ENCODE measurements around the gene SMC1B.

The SMC1B gene

DNA sequence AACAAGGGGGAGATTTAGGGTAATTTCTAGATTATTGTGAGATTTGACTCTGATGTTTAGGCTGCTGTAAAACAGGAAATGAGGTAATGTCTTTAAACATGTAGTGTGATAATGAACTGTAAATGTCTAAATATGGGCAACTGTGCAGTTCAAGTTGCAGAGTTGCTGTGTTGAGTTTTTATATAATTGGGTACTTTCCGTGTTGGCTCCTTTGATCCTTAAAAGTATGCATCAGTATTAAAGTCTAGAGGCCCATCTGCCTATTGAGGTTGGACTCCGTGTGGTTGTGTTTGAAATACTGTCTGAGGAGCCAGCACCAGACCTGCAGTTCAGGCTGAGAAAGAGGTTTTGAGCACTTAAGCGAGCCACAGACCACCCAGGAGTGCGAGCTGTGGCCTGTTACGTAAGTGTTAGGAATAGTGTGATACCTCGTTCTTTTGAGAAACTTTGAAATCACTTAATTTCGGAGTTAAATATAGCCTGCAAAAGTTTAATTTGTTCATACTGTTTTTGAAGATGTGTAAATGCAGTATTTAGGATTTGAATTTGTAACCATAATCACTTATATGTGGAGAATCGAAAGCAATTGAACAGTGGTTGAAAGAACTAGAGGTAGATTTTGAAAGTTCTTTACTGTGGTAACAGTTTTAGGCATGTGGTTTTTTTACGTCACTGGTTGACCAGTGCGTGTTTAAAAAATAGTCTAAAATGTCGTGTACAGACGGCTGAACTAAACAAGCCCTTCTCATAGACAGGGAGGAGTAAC, 94.7 kb downstream of the SMC1B start:
- peak; percentile 42 for DNase-seq

DNA sequence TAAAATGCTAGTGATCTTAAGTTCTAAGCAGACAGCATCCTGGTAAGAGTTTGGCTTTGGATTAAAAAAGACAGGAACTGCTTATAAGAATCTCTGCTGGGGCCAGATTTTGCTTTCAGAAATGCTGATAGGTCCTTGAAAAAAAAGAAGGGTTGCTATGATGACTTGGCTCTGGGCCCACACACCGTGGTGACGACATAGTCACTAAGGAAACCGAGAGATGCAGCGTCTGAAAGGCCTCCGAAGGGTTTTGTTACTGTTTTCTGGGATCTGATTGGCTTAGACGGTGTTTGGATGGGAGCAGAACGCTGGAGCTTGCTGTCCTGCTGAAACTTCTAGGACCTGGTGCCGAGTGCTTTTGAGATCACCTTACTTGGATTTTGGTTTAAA, 95.2 kb downstream of the SMC1B start:
- DNase-seq = peak; percentile 86

DNA sequence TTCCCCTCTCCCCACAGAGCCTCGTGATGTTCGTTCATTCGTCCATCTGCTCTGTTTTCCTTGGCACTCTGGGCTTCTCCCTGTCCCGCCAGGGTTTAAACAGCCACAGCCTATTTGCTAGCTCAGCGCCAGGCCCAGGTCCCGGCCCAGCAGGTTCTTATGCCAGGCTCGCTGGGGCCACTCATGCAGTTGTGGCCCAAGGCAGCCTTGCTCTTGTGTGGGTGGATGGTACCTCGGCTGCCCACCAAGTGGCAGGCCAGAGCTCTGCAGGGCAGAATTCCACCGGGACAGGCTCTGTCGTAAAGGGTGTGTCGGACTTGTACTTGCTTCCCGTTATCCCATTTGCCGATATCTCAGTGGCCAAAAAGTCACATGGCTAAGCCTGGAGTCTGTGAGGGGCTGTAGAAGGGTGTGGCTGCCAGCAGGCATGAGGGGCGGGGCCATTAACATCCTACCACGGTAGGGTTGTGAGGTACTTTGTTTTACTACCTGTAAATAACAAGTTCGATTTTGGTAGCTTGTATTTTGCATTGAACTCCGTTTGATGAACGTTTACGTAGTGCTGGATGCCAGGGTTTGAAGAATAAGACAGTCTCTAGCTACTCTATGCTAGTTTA, 95.7 kb downstream of the SMC1B start:
- DNase-seq = peak; percentile 51

DNA sequence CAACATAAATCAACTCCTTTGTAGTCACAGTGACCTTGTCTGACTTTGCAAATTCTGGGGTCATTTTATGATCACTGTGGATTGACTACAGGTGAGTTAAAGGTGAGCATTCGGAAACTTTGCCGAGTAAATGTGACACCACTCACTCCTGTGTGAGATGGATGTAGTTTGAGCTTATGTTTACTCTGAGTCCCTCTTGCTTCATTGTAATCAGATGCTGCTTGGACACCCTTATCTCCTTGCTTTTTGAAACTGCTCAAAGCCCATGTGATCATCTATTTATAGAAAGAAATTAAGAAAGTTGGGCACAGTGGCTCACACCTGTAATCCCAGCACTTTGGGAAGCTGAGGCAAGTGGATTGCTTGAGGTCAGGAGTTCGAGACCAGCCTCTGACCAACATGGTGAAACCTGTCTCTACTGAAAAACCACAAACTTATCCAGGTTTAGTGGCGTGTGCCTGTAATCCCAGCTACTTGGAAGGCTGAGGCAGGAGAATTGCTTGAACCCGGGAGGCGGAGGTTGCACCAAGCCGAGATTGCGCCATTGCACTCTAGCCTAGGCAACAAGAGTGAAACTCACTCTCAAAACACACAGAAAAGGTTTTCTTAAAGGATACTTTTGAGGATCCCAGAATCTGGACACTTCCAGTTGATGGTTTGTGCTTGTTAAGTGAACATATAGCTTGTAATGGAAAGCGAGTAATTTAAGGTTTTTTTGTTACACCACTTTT, 96.4 kb downstream of the SMC1B start:
- DNase-seq = no peak

DNA sequence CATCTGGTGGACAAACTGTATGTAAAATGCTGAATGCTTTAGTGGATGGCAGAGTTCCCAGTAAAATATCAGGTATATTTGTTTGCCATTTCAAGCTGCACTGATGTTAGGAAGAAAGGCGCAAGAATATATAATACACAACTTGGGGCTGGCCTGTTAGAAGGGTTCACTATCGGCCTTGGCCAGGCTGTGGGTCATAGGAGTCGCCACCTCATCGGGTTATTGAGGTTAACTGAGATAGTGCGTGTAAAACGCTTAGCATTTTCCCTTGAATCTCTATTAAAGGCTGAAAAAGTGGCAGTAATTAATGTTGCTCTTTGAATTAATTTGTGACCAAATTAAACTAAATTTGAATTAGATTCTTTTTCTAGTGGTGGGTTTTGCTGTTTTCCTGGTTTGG, 98.6 kb downstream of the SMC1B start:
- DNase-seq = no peak

DNA sequence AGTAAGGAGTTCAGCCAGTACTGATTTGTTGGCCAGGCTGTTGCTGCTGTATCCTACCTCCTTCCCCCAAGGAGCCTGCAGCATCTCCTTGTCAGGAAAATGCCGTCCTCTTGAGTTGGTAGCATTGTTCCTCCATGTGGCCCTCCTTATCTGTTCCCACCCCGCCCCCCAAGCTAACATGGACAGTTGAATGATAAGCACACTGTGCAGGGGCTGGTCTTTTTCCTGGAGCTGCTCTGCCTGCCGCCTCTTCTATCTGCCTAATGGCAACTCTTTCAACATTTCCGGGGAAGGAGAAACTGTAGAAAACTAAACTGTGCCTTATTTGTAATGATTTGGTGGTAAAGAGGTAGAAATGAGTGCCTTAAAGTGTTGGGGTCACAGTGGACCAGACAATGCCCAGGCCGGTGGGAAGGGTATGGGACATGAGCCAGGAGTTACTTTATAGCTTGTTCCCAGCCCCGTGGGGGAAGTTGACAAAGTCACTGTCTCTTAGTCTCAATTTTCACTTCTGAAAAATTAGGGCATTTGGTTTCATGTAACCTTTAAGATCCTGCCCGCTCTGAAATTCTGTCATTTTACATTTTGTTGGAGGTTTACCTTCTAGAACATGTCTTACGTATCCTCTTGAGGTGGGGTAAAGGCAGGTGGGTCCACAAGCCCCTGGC, 99.2 kb downstream of the SMC1B start:
- no peak for DNase-seq

DNA sequence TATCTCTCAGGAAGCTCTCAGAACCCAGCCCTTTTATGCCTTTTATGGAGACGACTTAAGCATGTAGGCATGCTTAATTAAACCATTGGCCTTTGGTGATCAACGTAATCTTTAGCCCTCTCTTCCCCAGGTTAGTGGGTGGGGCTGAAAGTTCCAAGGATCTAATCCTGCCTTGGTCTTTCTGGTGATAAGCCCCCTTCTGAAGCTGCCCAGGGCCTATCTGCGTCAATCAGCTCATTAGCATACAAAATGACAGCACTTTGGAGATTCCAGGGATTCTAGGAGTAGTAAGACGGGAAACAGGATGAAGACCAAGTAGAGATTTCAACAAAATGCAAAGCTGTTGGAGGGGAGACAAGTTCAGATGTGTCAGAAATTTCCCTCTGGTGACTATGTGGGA, 100.5 kb downstream of the SMC1B start:
- no peak for DNase-seq

DNA sequence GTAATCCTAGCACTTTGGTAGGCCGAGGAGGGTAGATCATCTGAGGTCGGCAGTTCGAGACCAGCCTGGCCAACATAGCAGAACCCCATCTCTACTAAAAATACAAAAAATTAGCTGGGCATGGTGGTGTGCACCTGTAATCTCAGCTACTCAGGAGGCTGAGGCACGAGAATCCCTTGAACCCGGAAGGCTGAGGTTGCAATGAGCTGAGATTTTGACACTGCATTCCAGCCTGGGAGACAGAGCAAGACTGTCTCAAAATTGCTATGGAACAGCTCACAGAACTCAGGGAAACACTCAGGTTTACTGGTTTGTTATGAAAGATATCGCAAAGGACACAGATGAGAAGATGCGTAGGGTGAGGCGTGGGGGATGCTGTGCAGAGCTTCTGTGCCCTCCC, 101.0 kb downstream of the SMC1B start:
- no peak for DNase-seq

DNA sequence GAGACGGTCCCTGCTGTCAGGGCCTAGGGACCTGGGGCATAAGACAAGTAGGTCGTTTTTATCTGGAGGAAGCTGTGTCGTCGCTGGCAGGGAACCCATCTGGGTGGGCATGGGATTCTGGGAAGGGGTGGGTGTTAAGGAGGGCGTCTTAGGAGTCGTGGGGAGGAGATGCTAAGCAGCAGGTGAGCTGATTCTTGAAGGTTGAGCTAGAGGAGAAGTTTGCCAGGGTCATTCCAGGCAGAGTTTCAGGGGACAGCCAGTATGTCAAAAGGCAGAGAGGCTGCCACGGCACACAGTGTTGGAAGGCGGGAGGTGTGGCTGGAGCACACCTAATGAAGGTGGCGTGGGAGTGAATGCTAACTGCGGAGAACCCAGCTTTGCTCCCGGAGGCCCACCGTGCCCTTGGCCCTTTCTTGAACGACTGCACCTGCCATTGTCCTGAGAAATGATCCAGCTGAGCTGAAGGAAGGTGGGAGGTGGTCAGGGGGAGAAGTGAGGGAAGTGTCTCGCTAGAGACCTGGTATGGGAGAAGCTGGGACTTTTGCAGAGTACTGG, 102.3 kb downstream of the SMC1B start:
- no peak for DNase-seq

DNA sequence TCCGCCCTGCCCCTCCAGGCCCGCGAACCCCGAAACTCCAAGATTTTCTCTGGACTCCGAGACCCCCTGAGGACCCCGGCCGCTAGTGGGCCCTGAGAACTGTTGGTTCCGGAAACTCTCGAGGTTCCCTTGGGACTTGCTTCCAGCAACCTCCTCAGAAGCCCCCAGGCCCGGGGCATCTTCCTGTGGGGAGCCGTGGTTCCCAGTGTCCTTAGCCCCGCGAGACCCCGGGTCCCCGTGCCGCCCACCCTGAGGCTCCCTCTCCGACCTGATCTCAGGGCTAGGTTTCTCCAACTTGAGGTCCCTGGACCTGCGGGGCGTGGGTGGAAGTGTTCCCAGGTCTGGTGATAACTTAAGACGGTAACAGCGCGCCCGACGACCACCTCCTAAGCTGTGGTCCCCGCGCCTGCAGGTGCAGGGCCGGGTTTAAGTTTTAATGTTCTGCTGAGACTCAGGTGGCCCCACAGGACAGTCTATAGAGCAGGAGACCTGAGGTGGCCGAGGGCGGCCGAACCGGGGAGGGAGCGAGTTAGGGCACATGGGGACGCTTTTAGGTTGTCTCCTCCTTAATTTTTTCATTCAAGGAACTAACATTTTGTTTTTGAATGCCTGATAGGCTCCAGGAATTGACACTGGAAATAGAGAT, 102.9 kb downstream of the SMC1B start:
- peak; percentile 59 for DNase-seq

DNA sequence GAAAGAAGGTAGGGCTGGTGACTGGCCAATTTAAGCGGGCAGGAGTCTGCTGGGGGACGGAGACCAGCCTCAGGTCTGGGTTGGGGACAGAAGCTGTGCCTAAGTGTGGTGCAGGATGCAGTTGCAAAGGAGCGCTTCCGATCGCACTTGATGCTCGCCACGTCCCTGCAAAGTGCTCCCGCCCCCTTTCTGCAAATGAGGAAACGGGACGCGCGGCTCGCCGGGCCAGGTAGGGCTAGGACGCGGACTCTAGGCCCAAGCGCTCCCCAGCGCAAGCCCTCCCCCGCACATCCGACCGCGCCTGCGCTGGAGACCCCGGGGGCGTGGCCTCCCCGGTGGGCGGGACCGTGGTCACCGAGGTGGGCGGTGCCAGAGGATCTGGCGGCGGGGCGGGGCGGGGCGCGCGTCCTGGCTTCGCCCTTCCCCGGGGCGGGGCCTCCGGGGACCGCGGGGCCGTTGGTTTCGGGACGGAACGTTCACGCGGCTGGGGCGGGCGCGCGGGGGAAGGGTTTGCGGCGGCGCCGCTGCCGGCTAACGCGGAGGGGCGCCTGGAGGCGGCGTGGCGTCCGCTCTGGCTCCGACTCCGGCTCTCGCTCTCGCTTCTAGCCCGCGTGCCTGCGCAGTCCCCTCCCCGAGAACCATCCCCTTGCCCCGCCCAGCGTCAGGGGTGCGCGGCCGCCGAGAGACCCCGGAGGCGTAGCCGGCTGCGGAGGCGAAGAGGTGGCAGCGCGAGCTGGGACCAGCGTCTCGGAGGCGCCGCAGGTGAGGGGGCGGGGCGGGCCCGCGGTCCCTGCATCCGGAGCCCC, 103.8 kb downstream of the SMC1B start, which contains the start of gene FAM118A:
FAM118A (plus strand) TSS at position 513 of the 806 bp plus-strand sequence. CDS start 12,446 bp downstream, outside the sequence.
- DNase-seq = peak; percentile 97

DNA sequence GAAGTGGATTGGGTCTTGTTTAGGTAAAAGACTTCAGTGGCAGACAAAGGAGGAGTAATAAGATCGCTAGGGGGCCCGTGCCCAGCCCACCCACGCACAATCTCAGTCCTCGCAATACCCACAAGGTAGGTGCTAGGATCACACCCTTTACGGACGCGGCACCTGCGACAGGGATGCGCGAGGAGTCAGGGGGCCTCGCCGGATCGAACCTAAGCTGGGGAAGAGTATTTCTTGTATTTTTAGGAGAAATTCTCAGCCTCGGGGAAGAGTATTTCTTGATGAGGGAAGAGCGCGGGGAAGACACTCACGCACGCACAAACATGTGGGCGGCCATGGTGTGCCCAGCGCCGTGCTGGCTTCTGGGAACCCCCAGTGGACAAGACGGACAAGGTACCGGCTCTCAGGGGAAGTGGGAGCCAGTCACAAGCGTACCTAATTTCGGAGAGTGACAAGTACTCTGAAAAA, 104.4 kb downstream of the SMC1B start:
- DNase-seq = no peak

DNA sequence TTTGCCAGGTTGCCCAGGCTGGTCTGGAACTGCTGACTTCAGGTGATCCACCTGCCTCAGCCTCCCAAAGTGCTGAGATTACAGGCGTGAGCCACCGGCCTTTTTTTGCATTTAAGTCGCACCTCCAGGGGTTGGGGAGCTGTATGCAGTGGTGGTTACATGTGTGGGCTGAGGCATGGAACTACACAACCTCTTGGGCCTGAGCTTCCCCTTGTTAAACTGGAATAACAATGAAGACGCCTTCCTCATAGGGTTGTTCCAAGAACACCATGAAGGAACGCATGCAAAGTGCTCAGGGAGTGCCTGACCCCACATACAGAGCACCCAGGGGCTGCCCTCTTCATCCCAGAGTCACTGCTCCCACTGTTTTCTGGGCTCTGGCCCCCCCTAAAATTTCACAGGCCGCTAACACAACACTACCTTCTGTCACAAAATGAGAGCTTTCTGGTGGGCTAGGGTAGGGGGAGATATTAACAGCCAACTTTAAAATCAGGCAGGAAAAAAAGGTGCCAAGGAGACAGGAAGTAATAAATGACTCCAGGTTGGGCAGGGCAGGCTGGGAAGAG, 104.9 kb downstream of the SMC1B start:
- DNase-seq = no peak

DNA sequence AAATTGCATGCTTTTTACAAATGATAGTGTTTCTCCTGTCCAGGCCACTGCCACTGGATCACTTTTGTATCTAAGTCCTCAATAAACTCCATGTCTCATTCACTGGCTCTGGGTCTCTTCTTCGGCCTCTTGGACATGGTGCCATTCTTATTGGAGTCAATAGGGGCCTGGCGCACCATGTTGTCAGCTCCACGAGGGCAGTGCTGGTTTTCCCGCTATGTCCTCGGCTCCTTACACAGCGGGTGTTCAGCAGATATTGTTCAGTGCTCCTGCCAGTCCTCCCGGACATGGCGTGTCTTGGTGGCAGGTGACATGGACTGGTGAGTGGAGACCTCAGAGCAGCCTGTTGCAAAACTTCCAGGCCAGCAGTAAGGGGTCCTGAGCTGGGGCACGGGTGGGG, 107.3 kb downstream of the SMC1B start:
- DNase-seq = no peak

DNA sequence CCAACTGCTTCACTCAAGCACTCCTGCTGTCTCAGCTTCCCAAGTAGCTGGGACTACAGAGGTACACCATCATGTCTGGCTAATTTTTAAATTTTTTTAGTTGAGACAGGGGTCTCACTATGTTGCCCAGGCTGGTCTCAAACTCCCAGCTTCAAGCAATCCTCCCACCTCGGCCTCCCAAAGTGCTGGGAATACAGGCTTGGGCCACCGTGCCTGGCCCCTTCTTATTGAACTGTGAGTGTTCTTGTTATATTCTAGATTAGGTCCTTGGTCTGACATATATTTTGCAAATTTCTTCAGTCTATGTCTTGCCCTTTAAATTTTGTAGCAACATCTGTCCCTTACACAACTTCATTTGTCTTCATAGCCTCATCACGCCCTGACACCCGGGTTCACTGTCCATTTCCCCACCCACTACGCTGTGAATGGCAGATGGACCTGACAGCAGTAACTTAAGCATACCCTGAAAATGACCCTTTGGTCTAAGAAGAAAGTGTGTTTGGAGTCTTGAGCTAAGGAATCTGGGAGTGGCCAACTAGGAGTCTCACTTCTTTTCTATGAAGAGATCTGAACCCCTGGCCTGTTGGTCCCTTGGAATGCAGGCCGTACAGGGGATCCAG, 107.8 kb downstream of the SMC1B start:
- DNase-seq = no peak

DNA sequence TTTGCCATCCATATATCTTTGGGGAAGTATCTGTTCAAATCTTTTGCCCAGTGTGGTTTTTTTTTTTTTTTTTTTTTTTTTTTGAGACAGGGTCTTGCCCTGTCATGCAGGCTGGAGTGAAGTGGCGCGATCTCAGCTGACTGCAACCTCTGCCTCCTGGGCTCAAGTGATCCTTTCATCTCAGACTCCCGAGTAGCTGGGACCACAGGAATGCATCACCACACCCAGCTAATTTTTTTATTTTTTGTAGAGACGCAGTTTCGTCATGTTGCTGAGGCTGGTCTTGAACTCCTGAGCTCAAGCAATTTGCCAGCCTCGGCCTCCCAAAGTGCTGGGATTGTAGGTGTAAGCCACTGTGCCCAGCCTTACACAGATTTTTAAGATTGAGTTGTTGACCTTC, 108.4 kb downstream of the SMC1B start:
- no peak for DNase-seq

DNA sequence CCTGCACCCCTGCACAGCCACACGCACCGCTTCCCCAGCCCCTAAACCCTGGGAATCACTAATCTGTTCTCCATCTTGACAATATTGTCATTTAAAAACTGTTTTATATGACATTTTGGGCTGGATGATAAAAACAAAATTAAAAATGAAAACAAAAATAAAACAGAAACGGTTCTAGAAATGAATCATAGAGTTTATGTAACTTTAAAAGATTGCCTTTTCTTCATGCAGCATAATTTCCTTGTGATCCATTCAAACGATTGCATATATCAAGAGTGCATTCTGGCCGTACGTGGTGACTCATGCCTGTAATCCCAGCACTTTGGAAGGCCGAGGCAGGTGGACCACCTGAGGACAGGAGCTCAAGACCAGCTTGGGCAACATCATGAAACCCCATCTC, 110.2 kb downstream of the SMC1B start:
- no peak for DNase-seq

DNA sequence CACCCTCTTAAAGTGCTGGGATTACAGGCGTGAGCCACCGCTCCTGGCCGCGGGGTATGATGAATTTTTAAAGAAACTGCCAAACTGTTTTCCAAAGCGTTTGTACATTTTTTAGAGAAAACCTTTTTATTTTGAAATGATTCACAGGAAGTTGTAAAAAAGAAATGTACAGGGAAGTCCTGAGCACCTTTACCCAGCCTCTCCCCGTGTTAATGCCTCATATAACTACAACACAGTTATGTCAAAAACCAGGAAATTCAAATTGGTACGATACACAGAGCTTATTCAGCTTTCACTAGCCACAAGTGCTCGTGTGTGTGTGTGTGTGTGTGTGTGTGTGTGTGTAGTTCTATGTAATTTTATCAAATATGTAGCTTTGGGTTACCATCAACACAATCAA, 110.6 kb downstream of the SMC1B start:
- DNase-seq = no peak

DNA sequence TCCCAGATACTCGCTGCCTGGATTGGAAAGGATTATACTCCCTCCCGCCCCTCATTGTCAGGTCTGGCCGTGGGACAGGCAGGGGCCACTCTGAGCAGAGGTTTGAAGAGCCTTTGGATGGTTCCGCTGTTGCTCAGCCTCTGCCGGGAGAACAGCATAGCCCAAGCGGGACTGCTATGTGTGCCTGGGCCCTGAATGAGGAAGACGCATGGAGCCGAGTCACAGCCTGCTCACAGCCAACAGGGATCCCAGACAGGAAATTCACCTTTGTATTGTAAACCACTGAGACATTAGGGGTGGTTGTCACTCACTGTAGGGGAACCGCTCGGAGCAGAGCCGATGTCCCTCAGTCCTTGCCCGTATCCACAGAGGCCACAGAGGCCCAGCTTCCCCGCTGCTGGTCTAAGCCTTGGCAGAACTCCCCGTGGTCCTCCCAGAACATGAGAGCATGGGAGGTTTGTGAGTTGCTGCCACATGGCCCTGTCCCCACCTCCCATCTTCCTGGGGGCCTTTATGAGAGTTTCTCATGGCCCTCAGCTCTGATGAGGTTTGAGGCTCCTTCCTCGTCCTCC, 114.4 kb downstream of the SMC1B start:
- no peak for DNase-seq

DNA sequence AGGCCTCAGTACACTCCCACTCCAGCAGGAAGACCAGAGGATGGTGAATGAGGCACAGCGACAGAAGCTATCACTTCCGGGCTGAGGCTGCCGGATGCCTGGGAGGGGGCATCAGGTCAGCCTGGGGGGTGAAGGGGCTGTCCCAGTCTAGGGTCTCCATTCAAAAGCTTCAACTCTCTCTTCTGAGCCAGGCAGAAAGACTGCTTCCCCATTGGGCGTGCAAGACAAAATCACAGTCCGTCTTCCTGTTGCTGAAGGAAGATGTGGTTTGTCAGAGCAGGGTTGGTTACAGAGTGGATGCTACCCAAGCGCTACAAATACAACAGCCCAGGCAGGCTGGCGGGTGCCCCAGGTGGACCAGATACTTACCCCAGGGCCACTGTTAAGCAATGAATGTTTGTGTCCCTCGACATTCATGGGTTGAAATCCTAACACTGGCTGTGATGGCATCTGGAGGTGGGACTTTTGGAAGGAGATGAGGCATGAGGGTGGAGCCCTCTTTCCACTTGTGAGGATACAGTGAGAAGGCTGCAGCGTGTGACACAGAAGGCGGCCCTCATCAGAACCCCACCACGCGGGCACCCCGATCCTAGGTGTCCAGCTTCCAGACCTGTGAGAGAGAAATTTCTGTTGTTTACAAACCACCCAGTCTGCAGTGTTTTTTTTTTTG, 116.6 kb downstream of the SMC1B start:
- no peak for DNase-seq
